Hepatocyte (in vitro differentiated cells): ENCODE results near the gene SMAP1. TPM values are rescaled to one million over a fixed set of nuclear protein-coding genes. Genes with fewer than 3 reads are reported as not detected.

Experiments used
- DNase-seq: peaks from one replicate; pipeline ENCODE4 v3.0.0-alpha.2; 2016; ENCODE audit warnings: low spot score
- H2AFZ ChIP-seq: fragments of 200-600 bp; sonication (generic); 2 replicates; pipeline ENCODE4 v1.6.0; 2016; ENCODE audit warnings: antibody characterized with exemption, mild to moderate bottlenecking
- H3K27ac ChIP-seq: fragments of 200-600 bp; sonication (generic); 2 replicates; pipeline ENCODE4 v1.5.1; 2016; ENCODE audit warnings: mild to moderate bottlenecking
- H3K27me3 ChIP-seq: fragments of 200-600 bp; sonication (generic); 2 replicates; pipeline ENCODE4 v1.6.1; 2016
- H3K36me3 ChIP-seq: fragments of 200-600 bp; sonication (generic); replicated peaks from 2 replicates; pipeline ENCODE4 v1.5.1; 2016; ENCODE audit warnings: low read depth; ENCODE audit not compliant: insufficient read depth
- H3K4me1 ChIP-seq: fragments of 200-600 bp; sonication (generic); 2 replicates; pipeline ENCODE4 v1.5.1; 2016; ENCODE audit warnings: mild to moderate bottlenecking, moderate library complexity; ENCODE audit not compliant: insufficient read depth
- H3K4me2 ChIP-seq: fragments of 200-600 bp; sonication (generic); 2 replicates; pipeline ENCODE4 v1.6.0; 2016
- H3K4me3 ChIP-seq: fragments of 200-600 bp; sonication (generic); 2 replicates; pipeline ENCODE4 v1.5.1; 2016; ENCODE audit warnings: mild to moderate bottlenecking
- H3K79me2 ChIP-seq: fragments of 200-600 bp; sonication (generic); 2 replicates; pipeline ENCODE4 v1.6.0; 2017; ENCODE audit warnings: mild to moderate bottlenecking
- H3K9me2 ChIP-seq: fragments of 200-600 bp; sonication (generic); replicated peaks from 2 replicates; pipeline ENCODE4 v1.6.0; 2017; ENCODE audit warnings: mild to moderate bottlenecking; ENCODE audit not compliant: insufficient read depth
- H3K9me3 ChIP-seq: fragments of 200-600 bp; sonication (generic); 2 replicates; pipeline ENCODE4 v1.5.1; 2016; ENCODE audit warnings: low read depth, mild to moderate bottlenecking
- H4K20me1 ChIP-seq: fragments of 200-600 bp; sonication (generic); 2 replicates; pipeline ENCODE4 v1.6.0; 2016; ENCODE audit warnings: mild to moderate bottlenecking; ENCODE audit not compliant: insufficient read depth, poor library complexity, severe bottlenecking
- CTCF ChIP-seq: fragments of 200-600 bp; sonication (generic); IDR thresholded peaks from 2 replicates; pipeline ENCODE4 v1.5.1; 2016; ENCODE audit warnings: antibody characterized with exemption, mild to moderate bottlenecking; ENCODE audit not compliant: poor library complexity
- EZH2 ChIP-seq: fragments of 200-600 bp; sonication (generic); IDR thresholded peaks from 2 replicates; pipeline ENCODE4 v1.6.1; 2016; ENCODE audit warnings: antibody characterized with exemption, mild to moderate bottlenecking, borderline replicate concordance
- EZH2phosphoT487 ChIP-seq: fragments of 200-600 bp; sonication (generic); IDR thresholded peaks from one replicate; pipeline ENCODE4 v1.6.1; 2018; ENCODE audit warnings: antibody characterized with exemption, mild to moderate bottlenecking, low read depth, moderate library complexity; ENCODE audit not compliant: unreplicated experiment, severe bottlenecking
- WGBS: methylation state at CpG from one replicate; pipeline ENCODE4 v1.1.6; 2016; ENCODE audit warnings: low lambda C conversion rate; ENCODE audit errors: missing lambda C conversion rate; 5-methylcytosine and 5-hydroxymethylcytosine counted together
- polyA plus RNA-seq: library from polyadenylated mRNA; unstranded; fragments of >200 nt; fragmentation: Nextera tagmentation; extraction: Ambion mirVana; gene quantifications from 2 replicates; pipeline ENCODE4 v1.2.1, GENCODE V29; 2016
- total RNA-seq: library from RNA; depleted of rRNA; stranded (reverse); fragments of >200 nt; gene quantifications from 2 replicates; pipeline ENCODE4 v1.2.3, GENCODE V29; 2014

The SMAP1 gene
- total and polyA plus RNA-seq, 2 experiments from 2014 or later: 28.2 to 42.4 TPM

DNA sequence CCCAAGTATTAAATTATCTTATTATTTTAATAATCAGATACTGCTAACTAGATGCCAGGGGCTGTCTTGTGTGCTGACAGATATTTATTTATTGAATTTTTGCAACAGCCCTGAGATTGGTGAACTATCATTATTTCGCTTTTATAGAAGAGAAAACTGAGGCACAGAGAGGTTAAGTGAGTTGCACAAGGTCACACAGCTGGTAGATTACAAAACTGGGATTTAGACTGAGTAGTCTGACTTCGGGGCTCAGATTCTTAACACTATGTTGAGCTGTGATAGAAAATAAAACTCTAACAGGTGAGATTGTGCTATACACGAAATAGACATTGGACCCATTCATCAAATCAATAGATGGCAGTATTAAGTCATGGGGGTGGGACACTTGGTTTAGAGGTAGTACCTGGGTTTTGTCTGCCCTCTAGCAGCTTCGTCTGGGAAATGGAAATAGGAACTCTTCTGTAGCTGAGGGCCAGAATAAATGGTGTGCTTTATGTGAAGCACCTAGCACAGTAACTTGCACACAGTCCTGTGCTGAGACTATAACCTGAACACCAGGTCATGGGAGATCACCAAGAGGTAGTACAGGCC is 175.7 kb downstream of the SMAP1 start:
- H4K20me1 ChIP-seq: no peaks in the 10 kb centered on the region
- no peak for DNase-seq
- no peak overlapping the region for H3K4me2 ChIP-seq
- H3K4me1 ChIP-seq: no peaks in the 10 kb centered on the region
- no peak overlapping the region for H3K4me3 ChIP-seq
- no peaks in the 10 kb centered on the region for H3K36me3 ChIP-seq
- 91% methylated on average over 4 of the region's 4 CpGs for WGBS
- H3K27ac ChIP-seq: no peak overlapping the region
- no peak overlapping the region for H2AFZ ChIP-seq
- TF ChIP-seq EZH2: no peak
- TF ChIP-seq EZH2phosphoT487: no peak
- no peaks in the 10 kb centered on the region for H3K9me3 ChIP-seq
- no peaks in the 10 kb centered on the region for H3K9me2 ChIP-seq
- H3K27me3 ChIP-seq: no peaks in the 10 kb centered on the region
- H3K79me2 ChIP-seq: no peaks in the 10 kb centered on the region

GRCh38 chr6:70844301-70844700 is 176.6 kb downstream of the SMAP1 start:
- no peaks in the 10 kb centered on the region for H3K27me3 ChIP-seq
- H3K4me3 ChIP-seq: no peak overlapping the region
- DNase-seq: no peak
- 87% methylated on average over 1 of the region's 1 CpG for WGBS
- H3K4me2 ChIP-seq: no peak overlapping the region
- no peak overlapping the region for H3K27ac ChIP-seq
- no peaks in the 10 kb centered on the region for H3K9me3 ChIP-seq
- TF ChIP-seq EZH2 (no peak), CTCF (no peak), EZH2phosphoT487 (no peak)
- no peak overlapping the region for H2AFZ ChIP-seq
- H4K20me1 ChIP-seq: no peaks in the 10 kb centered on the region
- H3K79me2 ChIP-seq: no peaks in the 10 kb centered on the region
- no peaks in the 10 kb centered on the region for H3K36me3 ChIP-seq
- no peaks in the 10 kb centered on the region for H3K9me2 ChIP-seq
- peaks cover 5% of the 10 kb centered on the region for H3K4me1 ChIP-seq

DNA sequence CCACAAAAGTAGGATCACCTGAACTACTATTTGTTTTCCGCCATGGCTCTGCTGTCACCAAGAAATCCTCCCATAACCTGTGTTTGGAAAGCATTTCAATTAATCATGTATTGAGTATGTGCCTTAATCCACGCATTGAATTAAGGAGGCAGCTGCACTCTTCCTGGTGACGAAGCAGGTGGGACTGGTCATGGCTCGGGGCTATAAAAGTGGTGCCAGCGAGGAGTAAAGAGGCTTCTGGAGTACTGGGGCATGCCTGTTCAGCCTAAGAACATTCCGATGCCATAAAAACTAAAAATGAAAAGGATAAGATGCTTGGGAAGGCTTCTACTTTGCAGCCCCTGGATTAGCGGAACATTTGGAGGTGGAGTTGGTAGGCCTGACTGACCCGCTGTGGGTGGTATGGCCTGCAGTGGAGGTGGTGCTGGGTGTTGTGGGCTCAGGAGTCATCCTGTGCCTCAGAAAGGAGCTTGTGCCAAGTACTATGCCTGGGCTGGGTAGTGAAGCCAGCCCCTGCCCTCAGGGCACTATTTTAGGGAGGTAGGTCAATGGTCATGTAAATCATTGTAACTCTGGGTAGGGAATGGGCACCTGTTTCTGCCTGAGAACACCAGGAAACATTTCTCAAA is 178.6 kb downstream of the SMAP1 start:
- DNase-seq: no peak
- TF ChIP-seq CTCF (no peak), EZH2phosphoT487 (no peak), EZH2 (no peak)
- no peak overlapping the region for H3K27ac ChIP-seq
- no peaks in the 10 kb centered on the region for H3K36me3 ChIP-seq
- no peaks in the 10 kb centered on the region for H3K27me3 ChIP-seq
- H2AFZ ChIP-seq: no peak overlapping the region
- no peaks in the 10 kb centered on the region for H3K9me3 ChIP-seq
- 94% methylated on average over 8 of the region's 8 CpGs for WGBS
- H3K79me2 ChIP-seq: no peaks in the 10 kb centered on the region
- no peak overlapping the region for H3K4me2 ChIP-seq
- peaks cover 6% of the 10 kb centered on the region for H3K4me1 ChIP-seq
- no peaks in the 10 kb centered on the region for H4K20me1 ChIP-seq
- H3K4me3 ChIP-seq: no peak overlapping the region
- H3K9me2 ChIP-seq: no peaks in the 10 kb centered on the region

DNA sequence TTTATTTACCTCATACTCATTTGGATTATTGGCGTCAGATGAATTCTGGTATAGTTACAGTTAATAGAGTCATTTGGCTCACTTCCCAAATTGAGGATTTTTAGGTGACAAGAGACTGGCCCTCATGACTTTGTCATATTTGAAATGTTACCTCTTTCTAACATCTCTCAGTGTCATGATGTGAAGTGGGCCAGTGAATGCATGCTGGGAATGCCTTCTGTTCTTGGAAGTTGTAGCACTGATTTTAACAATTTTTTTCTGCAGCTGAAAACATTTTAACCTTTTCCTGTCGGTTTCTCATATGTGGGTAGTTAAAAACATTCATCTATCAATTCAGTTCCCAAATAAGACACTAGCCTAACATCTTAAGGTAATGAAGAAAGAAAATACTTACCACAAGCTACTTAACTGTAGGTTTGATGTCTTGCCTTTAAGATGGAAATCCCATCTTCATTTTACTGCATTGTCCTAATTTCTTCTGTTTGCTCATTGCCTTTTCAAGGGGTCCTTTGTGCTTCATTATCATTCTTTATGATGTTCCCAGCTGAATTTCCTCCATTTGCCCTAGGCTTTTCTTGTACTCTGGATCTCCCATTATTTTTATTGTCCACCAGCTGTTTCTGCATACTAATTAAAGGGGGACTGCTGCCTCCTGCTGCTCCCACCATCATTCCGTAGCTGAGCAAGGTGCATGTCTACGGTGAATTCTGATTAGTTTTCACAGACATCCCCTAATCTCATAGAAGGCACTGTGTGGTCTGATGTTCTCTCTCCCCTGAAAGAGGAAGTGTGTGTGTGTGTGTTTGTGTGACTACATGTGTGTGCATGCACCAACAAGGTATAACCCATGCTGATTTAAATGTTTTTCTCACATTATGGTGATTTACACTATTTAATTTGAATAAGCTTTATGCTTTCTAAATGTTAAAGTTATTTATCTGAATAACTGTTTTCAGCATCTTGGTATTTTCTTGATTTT is 179.7 kb downstream of the SMAP1 start:
- H3K27me3 ChIP-seq: no peaks in the 10 kb centered on the region
- H4K20me1 ChIP-seq: no peaks in the 10 kb centered on the region
- peaks cover 6% of the 10 kb centered on the region for H3K4me1 ChIP-seq
- H3K9me3 ChIP-seq: no peaks in the 10 kb centered on the region
- no peak overlapping the region for H3K4me2 ChIP-seq
- H3K36me3 ChIP-seq: no peaks in the 10 kb centered on the region
- H2AFZ ChIP-seq: no peak overlapping the region
- WGBS: 89% methylated on average over 4 of the region's 4 CpGs
- H3K27ac ChIP-seq: no peak overlapping the region
- no peak overlapping the region for H3K4me3 ChIP-seq
- H3K9me2 ChIP-seq: no peaks in the 10 kb centered on the region
- DNase-seq: no peak
- TF ChIP-seq EZH2: no peak
- TF ChIP-seq CTCF: no peak
- no peak for TF ChIP-seq EZH2phosphoT487
- no peaks in the 10 kb centered on the region for H3K79me2 ChIP-seq
